H1 (cell line): Measurements from ENCODE around the gene NT5E.

Experiments used
- CEBPB ChIP-seq: IDR thresholded peaks from 2 replicates; pipeline ENCODE4 v1.6.1; 2012; ENCODE audit warnings: low read depth, low read length
- CTCF ChIP-seq, 3 experiments: IDR thresholded peaks; 1 replicate in 2 of 3; 2 replicates in 1 of 3; pipeline versions ENCODE4 v1.5.1 to v1.6.1; 2011; ENCODE audit warnings: low read length in 3 of 3, mild to moderate bottlenecking in 3 of 3, inconsistent platforms in 2 of 3, low read depth in 1 of 3, moderate library complexity in 1 of 3; ENCODE audit not compliant: insufficient read depth in 1 of 3; ENCODE audit errors: control extremely low read depth in 1 of 3
- EZH2 ChIP-seq: fragments of 200-600 bp; sonication (generic); IDR thresholded peaks from 2 replicates; pipeline ENCODE4 v1.7.1; 2012; ENCODE audit warnings: low read depth, mild to moderate bottlenecking, moderate library complexity, low read length, inconsistent platforms; ENCODE audit not compliant: severe bottlenecking
- FOSL1 ChIP-seq: IDR thresholded peaks from 2 replicates; pipeline ENCODE4 v1.6.1; 2011; ENCODE audit warnings: mild to moderate bottlenecking, low read depth, low read length, moderate library complexity; ENCODE audit not compliant: insufficient read depth
- NRF1 ChIP-seq: IDR thresholded peaks from 2 replicates; pipeline ENCODE4 v1.6.1; 2011; ENCODE audit warnings: mild to moderate bottlenecking, low read depth, low read length, improper control_type of control experiment
- POLR2A ChIP-seq, 2 experiments: IDR thresholded peaks; 1 replicate in 1 of 2; 2 replicates in 1 of 2; pipeline ENCODE4 v1.6.1; 2011; ENCODE audit warnings: low read depth in 2 of 2, low read length in 2 of 2, mild to moderate bottlenecking in 2 of 2; ENCODE audit errors: control extremely low read depth in 1 of 2
- POLR2AphosphoS5 ChIP-seq: IDR thresholded peaks from 2 replicates; pipeline ENCODE4 v1.6.1; 2011; ENCODE audit warnings: low read depth, low read length
- RFX5 ChIP-seq: IDR thresholded peaks from 2 replicates; pipeline ENCODE4 v1.6.1; 2011; ENCODE audit warnings: low read depth, low read length, improper control_type of control experiment, borderline replicate concordance
- SP1 ChIP-seq: IDR thresholded peaks from 2 replicates; pipeline ENCODE4 v1.6.1; 2011; ENCODE audit warnings: low read depth, low read length
- SRF ChIP-seq: IDR thresholded peaks from 2 replicates; pipeline ENCODE4 v1.6.1; 2011; ENCODE audit warnings: mild to moderate bottlenecking, low read depth, low read length, moderate library complexity
- TCF12 ChIP-seq: IDR thresholded peaks from 2 replicates; pipeline ENCODE4 v1.6.1; 2011; ENCODE audit warnings: low read depth, mild to moderate bottlenecking, low read length

GRCh38 chr6:85421972-85422371 is 27.9 kb upstream of the NT5E start:
- no peak for TF ChIP-seq CTCF (IDR thresholded peaks at IDR 0.05; ENCODE audit: control extremely low read depth in 1 of 3, insufficient read depth in 1 of 3, low read depth in 1 of 3, low read length in 3 of 3)
- no peak for TF ChIP-seq CEBPB
- no peak for TF ChIP-seq EZH2
- no peak for TF ChIP-seq POLR2A (IDR thresholded peaks at IDR 0.05; ENCODE audit: control extremely low read depth in 1 of 2, low read depth in 2 of 2, low read length in 2 of 2)
- TF ChIP-seq POLR2AphosphoS5, result no peak
- TF ChIP-seq NRF1, result no peak
- no peak for TF ChIP-seq RFX5
- no peak for TF ChIP-seq SP1
- no peak for TF ChIP-seq FOSL1
- no peak for TF ChIP-seq SRF
- TF ChIP-seq TCF12, result no peak
